Tibial artery (tissue), 4 donors: ENCODE data around the gene ZAR1L.

Experiments used
- DNase-seq, 2 donors: peaks; one replicate each; pipeline ENCODE4 v3.0.0-alpha.2; 2019
- H3K27ac ChIP-seq, 2 donors: fragments of 200-600 bp; sonication (generic) in 1 of 2; 1 replicate in 1 of 2; 2 replicates in 1 of 2; pipeline ENCODE4 v1.5.1; 2018 to 2019; ENCODE audit warnings: mild to moderate bottlenecking in 1 of 2
- H3K27me3 ChIP-seq, 2 donors: fragments of 200-600 bp; sonication (generic) in 1 of 2; one replicate each; pipeline versions ENCODE4 v1.5.1 to v1.6.0; 2016 to 2019
- H3K36me3 ChIP-seq, 3 donors: fragments of 200-600 bp; sonication (generic) in 2 of 3; one replicate each; pipeline ENCODE4 v1.5.1; 2016 to 2019; ENCODE audit warnings: mild to moderate bottlenecking in 2 of 3
- H3K4me1 ChIP-seq, 4 donors: fragments of 200-600 bp; sonication (generic) in 2 of 4; 1 replicate in 3 of 4; 2 replicates in 1 of 4; pipeline ENCODE4 v1.5.1; 2016 to 2019
- H3K4me3 ChIP-seq, 2 donors: fragments of 200-600 bp; sonication (generic) in 1 of 2; 1 replicate in 1 of 2; 2 replicates in 1 of 2; pipeline ENCODE4 v1.5.1; 2018 to 2019; ENCODE audit warnings: mild to moderate bottlenecking in 2 of 2
- H3K9me3 ChIP-seq, 3 donors: fragments of 200-600 bp; sonication (generic) in 1 of 3; one replicate each; pipeline ENCODE4 v1.5.1; 2016 to 2019
- CTCF ChIP-seq, 2 experiments: fragments of 200-600 bp in 1 of 2; fragments of 450-650 bp in 1 of 2; IDR thresholded peaks; one replicate each; pipeline ENCODE4 v1.5.1; 2017 to 2019; ENCODE audit warnings: antibody characterized with exemption in 2 of 2, mild to moderate bottlenecking in 1 of 2, moderate library complexity in 1 of 2
- intact Hi-C: fragments of 100-400 bp; cut with DNase I; formaldehyde crosslinking; loops from one replicate; pipeline ENCODE4 v1.15.0; 2023; ENCODE audit warnings: low total_unique reads

ZAR1L gene

GRCh38 chr13:32311188-32311897 is 3.8 kb downstream of the ZAR1L start:
- intact Hi-C loops, result loop anchor here (2.0 to 10.0 kb wide), 2 partner anchors 401 to 467 kb away; no protein-coding TSS in a partner anchor
- H3K27me3 ChIP-seq, result no peaks in the 10 kb centered on the region
- no peak for TF ChIP-seq CTCF (IDR thresholded peaks at IDR 0.05)
- no peaks in the 10 kb centered on the region for H3K9me3 ChIP-seq
- peaks cover 0 to 14% (median 10%) of the 10 kb centered on the region in 4 donors for H3K4me1 ChIP-seq
- no peak overlapping the region for H3K27ac ChIP-seq
- no peak for DNase-seq
- no peak overlapping the region for H3K4me3 ChIP-seq
- no peaks in the 10 kb centered on the region for H3K36me3 ChIP-seq

GRCh38 chr13:32310134-32310706 is 4.9 kb downstream of the ZAR1L start:
- H3K4me1 ChIP-seq, result peaks cover 0 to 14% (median 8%) of the 10 kb centered on the region in 4 donors
- peak; percentile 69 to 88 for TF ChIP-seq CTCF (IDR thresholded peaks at IDR 0.05)
- no peaks in the 10 kb centered on the region for H3K27me3 ChIP-seq
- intact Hi-C loops, result loop anchor here (2.0 to 10.0 kb wide), 2 partner anchors 399 to 465 kb away; no protein-coding TSS in a partner anchor
- no peaks in the 10 kb centered on the region for H3K36me3 ChIP-seq
- peak overlapping the region; percentile 31 to 36 for H3K4me3 ChIP-seq
- peak overlapping the region; percentile 14 to 54 for H3K27ac ChIP-seq
- H3K9me3 ChIP-seq, result no peaks in the 10 kb centered on the region
- no peak for DNase-seq

GRCh38 chr13:32309312-32310133 is 5.6 kb downstream of the ZAR1L start:
- DNase-seq, result no peak
- Histone ChIP-seq H3K4me3 (peak overlapping the region; percentile 31 to 36), H3K36me3 (no peaks in the 10 kb centered on the region), H3K27me3 (no peaks in the 10 kb centered on the region), H3K4me1 (peaks cover 0 to 12% (median 4%) of the 10 kb centered on the region in 4 donors), H3K27ac (peak overlapping the region; percentile 14 to 54), H3K9me3 (no peaks in the 10 kb centered on the region)
- intact Hi-C loops, result loop anchor here (2.0 to 10.0 kb wide), 3 partner anchors 65 to 465 kb away; no protein-coding TSS in a partner anchor
- no peak for TF ChIP-seq CTCF (IDR thresholded peaks at IDR 0.05)

GRCh38 chr13:32305646-32306045 is 9.5 kb downstream of the ZAR1L start:
- Histone ChIP-seq H3K4me3 (no peak overlapping the region), H3K27ac (no peak overlapping the region), H3K36me3 (no peaks in the 10 kb centered on the region), H3K27me3 (no peaks in the 10 kb centered on the region), H3K4me1 (peaks cover 0 to 12% (median 4%) of the 10 kb centered on the region in 4 donors), H3K9me3 (no peaks in the 10 kb centered on the region)
- intact Hi-C loops, result loop anchor here (10.0 kb wide), 1 partner anchor 61 kb away; no protein-coding TSS in a partner anchor
- DNase-seq, result no peak
- TF ChIP-seq CTCF (IDR thresholded peaks at IDR 0.05), result no peak

- Histone ChIP-seq H3K4me3 (no peak overlapping the region), H3K36me3 (no peaks in the 10 kb centered on the region), H3K27me3 (no peaks in the 10 kb centered on the region), H3K4me1 (no peaks in the 10 kb centered on the region), H3K9me3 (no peaks in the 10 kb centered on the region), H3K27ac (no peak overlapping the region)
- no peak for DNase-seq
- intact Hi-C loops, result loop anchor here (10.0 kb wide), 1 partner anchor 58 kb away; no protein-coding TSS in a partner anchor
- no peak for TF ChIP-seq CTCF (IDR thresholded peaks at IDR 0.05)
Observed at GRCh38 chr13:32302461-32302860, 12.7 kb downstream of the ZAR1L start.
